ENCODE data around the gene OPTN.
"Not testable (repeated sequence)": the region's sequence is repeated elsewhere in the genome, so short reads cannot be mapped to it uniquely, and the experiment has no call there.

DNA sequence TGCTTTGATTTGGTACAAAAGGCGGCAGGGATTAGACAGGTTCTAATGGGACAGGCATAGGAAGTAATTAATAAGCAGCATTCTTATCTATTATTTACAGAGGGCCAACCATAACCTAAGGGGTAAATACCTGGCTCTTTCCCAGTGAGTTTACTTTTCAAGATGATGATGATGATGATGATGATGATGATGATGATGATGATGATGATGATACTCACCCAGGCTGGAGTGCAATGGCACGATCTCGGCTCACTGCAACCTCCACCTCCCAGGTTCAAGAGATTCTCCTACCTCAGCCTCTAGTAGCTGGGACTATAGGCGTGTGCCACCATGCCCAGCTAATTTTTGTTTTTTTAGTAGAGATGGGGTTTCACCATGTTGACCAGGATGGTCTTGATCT is 5.9 kb upstream of the OPTN start:
- TF ChIP-seq CTCF, POLR2A (IDR thresholded peaks at IDR 0.05): not testable (repeated sequence)
